NCI-H524 treated with DMSO at 0.1 percent for 48 hours (cell line): Measurements from ENCODE around the gene A1BG.
"Not testable (repeated sequence)": the region's sequence is repeated elsewhere in the genome, so short reads cannot be mapped to it uniquely, and the experiment has no call there.

Experiments used
- DNase-seq: peaks from one replicate; lab custom pipeline; 2025; lab: John Stamatoyannopoulos, UW

Gene A1BG

DNA sequence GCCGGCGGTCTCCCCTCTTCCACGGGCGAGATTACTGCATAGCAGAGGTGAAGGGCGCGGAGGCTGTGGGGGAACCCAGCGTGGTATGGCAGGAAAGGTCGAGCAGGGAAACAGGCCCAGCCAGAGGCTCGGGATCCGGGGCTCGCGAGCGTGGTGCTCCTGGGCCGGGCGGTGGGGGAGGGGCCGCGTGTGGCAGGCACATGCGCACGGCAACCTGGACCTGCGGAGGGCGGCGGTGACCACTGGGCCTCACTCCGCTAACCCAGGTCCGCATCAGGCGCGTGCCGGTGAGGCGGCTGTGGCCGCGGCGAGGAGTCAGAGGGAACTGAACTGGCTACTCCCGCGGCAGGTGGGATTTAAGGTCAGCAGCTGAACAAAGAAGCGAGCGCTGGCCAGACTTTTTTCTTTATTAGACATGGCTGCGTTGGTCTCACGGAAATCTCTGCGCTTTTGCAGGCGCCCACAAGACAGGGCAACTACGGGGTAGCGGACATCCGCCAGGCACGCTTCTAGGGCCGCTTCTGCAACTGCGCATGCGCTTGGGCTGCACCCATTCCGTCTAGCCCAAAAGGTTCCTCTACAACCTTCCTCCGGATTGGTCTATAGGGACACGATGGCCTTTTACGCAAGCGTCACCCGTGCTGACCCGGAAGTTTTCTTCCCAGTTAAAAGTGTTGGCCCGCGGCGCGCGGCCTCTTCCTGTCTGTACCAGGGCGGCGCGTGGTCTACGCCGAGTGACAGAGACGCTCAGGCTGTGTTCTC, 33.5 kb upstream of the A1BG start, which contains the start of gene RPS5:
RPS5 (plus strand) TSS at position 694 of the 762 bp plus-strand sequence. CDS start 869 bp downstream, outside the sequence.
- peak; percentile 94 for DNase-seq

DNA sequence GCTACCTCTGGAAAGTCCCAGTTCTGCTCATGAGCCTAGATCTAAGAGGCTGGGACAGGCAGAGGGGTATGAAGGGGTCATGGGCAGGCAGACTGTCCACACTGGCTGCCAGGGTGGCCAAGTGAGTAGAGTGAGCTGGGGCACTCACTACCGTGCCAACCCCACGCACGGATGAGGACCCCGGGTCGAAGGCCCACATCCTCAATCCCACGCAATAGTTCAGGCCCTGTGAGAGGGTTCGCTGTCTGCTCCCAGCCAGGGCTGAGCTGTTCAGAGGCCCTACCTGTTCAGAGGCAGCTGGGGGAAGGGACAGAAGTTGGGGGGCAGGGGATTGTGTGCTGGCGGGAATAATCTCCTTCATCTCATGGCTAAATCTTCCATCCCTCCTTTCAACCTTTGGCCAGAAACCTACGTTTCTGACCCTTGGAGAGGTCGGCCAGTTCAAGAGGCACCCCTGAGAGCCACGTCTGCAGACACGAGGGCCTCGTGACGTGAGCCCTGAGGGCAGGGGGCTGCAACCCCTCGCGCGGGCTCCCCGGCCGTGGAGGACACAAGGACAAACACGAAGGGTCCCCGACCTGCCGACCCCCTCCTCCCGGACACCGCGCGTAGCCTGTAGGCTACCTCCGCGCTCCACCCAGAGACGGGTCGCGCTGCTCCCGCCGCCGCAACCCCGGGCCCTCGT, 32.7 kb upstream of the A1BG start:
- DNase-seq, result no peak

DNA sequence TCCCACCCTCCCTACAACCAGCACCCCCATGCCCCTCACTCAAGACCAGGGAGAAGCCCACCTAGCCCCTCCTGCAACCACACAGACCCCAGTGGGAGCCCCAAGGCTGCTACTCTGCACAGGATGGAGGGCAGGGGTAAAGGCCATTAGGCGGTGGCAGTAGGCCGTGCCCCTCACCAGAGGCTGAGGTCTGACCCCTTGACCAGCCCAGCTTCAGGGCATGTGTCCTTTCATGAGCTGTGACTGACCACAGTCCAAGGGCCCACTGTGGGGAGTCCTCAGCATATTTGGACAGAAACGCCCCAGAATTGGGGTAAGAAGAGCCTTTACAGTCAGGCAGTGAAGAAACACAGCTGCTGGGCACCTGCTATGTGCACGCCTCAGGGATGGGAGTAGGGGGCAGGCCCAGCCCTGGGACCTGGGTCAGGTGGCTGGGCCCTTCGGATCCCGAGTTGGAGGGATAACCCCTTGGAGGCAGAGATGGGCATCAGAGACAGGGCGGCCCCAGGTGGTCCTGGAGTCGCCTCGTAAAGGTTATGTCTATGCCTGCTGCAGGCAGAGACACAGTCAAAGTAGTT, 32.1 kb upstream of the A1BG start:
- no peak for DNase-seq

DNA sequence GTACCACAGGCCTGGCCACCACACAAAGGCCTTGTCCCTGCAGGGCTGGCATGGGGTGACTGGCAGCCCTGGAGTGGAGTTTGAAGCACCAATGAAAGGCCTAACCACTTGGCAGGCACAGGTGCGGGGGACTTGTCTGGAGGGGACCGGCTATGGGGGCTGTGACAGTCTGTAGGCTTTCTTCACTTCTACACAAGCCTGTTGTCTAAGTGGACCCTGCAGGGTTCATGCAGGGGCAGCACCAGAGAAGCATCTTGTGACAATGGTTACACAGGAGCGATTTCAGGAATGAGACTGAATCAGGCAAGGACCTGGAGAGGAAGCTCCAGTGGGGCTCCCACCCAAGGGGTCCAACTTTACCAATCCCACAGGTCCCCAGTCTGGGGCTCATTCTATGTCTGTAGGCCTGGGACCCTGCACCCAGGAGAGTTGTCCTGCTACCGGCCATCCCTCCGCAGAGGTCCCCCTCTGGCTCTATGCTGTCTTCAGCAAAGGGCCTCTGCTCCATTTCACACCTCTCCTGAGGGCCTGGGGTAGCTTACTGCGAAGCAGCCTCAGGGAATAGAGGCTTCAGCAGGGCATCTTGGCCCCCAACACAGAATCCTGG, 29.8 kb upstream of the A1BG start:
- DNase-seq, result no peak

DNA sequence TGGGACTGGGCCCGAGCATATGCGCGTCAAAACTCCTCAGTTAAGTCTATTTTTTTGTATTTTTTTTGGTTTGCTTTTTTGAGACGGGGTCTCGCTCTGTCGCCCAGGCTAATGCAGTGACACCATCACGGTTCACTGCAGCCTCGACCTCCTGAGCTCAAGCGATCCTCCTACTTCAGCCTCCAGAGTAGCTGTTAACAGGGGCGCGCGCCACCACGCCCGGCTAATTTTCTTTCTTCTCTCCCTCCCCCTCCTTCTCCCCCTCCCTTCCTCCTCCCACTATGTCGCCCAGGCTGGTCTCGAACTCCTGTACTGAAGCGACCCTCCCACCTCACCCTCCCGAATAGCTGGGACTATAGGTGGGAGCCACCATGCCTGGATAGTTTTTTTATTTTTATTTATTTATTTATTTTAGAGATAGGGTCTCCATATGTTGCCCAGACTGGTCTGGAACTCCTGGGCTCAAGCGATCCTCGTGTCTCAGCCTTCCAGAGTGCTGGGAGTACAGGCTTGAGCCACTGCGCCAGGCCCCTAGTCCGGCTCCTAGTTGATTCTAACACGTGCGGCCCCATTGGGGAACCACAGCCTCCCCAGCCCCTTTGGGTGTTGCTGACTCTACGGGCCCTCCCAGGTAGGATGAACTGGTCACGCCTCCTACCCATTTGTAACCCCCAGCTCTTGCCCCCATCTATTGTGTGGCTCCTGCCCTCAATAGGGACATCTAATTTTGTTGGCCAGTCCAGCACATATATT, 28.3 kb upstream of the A1BG start:
- DNase-seq, result no peak

DNA sequence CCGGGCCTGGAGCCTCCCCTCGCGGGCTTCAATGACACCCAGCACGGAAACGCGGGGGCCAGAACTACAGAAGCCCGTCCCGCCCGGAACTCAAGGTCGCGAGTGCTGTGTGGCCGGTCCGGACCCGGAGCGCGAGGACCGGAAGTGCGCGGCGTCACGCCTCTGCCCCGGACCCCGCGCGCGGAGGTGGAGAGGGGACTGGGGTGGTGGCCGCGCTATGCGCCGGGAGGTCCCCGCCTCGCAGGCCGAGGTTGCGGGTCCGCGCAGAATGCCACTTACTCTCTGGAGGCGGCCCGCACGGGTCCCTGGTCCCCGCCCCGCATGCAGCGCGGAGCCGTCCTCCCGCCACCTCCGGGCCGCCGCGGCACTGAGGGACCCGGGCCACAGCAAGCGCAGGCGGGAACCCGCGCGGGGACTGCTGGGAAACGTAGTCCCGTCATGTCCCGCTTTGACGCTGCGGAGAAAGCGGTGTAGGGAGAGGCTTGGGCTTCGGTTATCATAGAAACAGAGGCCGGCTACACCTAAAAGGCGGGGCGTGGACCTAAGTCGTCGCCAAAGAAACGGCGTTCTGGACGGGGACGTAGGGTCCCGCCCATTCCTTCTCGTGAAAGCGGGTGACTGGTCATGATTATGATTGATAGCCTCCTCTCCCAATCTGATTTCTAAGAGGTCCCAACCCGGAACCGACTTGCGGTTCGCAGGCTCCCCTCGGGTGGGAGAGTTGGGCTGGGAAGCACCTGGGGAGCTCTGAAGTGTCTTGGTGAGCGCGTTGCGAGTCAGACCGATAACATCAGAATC, 27.6 kb upstream of the A1BG start, which contains the start of gene ZNF837:
ZNF837 (minus strand) TSS at position 369 of the 798 bp plus-strand sequence. CDS start 11,698 bp downstream, outside the sequence.
- DNase-seq, result peak; percentile 99

DNA sequence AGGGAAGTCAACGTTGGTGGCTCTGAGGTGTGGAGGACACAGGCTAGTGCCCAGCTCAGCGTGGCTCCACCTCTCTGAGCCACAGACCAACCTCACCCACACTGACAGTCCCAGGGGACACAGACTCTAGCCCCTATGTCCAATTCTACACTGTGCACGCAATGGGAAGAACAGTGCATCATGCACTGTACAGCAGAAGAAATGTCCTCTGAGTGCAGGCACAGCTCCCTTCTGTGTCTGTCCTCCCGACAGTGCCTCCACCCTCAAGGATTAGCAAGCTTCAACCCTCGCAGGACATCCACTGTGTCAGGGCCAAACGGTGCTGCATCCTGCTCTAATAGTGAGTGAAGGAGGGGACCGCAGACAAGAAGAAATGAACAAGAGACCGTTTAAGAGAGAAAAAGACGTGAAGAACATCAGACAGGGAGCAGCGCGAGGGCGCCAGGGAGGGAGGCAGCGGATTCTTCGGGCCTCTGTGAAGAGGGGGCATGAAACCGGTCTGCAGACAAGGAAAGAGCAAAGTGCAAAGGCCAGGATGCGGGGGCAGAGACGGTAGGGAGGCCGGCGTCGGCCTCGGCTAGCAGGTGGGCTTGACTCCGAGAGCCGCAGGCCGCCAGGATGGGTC, 26.9 kb upstream of the A1BG start:
- DNase-seq, result no peak

DNA sequence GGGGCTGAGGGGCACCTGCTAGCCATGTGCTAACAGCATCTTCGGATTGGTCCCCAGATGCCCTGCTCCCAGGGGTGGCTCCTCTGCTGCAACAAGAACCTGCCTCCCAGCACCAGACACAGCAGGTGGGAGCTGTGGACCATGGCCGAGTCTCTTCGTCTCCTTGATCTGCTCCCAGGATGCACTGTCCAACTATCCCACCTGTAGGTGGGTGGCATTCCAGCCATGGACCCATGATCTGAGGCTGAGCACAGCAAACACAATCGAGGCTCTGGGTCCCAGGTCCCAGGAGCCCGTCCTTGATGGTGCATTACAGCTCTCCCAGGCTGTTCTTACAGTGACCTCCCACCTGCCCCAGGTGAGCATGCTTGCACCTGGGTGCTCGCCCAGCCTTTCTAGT, 26.0 kb upstream of the A1BG start:
- DNase-seq, result no peak

DNA sequence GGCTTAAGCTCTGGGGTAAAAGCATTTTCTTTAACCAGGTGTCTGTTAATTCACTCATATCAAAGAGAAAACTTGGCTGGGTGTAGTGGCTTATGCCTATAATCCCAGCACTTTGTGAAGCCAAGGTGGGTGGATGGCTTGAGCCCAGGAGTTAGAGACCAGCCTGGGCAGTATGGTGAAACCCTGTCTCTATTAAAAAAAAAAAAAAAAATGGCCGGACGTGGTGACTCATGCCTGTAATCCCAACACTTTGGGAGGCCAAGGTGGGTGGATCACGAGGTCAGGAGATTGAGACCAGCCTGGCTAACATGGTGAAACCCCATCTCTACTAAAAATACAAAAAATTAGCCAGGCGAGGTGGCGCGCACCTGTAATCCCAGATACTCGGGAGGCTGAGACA, 23.4 kb upstream of the A1BG start:
- not testable (repeated sequence) for DNase-seq

DNA sequence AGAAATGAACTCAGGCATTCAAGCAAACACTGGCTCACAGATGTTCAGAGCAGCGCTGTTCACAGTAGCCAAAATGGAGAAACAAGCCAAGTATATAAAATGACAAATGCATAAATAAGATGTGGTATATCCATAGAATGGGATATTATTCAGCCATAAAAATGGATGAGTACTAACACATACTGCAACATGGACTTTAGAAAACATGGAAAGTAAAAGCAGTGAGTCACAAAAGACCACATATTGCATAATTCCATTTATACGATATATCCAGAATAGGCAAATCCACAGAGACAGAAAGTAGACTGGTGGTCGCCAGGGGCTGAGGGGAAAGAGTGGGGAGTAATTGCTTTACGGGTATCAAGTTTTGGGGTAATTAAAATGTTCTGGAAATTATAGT, 20.9 kb upstream of the A1BG start:
- DNase-seq, result no peak

DNA sequence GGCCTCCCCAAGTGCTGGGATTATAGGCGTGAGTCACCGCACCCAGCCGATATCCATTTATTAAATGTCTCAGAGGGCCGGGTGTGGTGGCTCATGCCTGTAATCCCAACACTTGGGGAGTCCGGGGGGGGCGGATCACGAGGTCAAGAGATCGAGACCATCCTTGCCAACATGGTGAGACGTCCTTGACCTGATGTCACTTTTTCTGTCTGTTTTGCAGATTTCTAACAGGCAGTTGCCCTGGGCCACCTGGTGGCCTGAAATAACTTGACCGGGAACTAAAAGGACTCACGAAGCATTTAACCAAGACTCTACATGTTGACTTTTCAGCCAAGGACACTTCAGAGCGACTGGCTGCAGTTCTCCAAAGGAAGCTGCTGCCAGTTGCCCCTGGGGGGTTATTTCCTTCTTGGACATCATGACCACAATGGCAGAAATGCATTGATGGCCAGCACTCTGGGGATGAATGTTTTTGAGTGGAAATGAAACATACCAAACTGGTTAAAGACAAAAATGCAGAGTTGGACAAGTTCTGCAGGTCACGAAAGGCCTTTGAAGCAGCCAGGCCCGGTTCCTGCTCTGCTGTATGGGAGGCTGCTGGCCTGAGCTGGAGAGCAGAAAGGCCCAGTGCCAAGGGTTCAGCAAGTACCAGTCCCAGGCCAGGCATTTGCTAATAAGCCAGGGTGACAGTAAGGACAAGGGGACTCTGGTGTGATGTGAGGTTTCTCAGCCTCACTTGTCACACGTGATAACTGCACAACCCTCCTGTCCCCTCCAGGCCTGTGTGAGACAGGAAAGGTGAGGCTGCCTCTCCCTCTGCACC, 19.2 kb upstream of the A1BG start:
- no peak for DNase-seq

DNA sequence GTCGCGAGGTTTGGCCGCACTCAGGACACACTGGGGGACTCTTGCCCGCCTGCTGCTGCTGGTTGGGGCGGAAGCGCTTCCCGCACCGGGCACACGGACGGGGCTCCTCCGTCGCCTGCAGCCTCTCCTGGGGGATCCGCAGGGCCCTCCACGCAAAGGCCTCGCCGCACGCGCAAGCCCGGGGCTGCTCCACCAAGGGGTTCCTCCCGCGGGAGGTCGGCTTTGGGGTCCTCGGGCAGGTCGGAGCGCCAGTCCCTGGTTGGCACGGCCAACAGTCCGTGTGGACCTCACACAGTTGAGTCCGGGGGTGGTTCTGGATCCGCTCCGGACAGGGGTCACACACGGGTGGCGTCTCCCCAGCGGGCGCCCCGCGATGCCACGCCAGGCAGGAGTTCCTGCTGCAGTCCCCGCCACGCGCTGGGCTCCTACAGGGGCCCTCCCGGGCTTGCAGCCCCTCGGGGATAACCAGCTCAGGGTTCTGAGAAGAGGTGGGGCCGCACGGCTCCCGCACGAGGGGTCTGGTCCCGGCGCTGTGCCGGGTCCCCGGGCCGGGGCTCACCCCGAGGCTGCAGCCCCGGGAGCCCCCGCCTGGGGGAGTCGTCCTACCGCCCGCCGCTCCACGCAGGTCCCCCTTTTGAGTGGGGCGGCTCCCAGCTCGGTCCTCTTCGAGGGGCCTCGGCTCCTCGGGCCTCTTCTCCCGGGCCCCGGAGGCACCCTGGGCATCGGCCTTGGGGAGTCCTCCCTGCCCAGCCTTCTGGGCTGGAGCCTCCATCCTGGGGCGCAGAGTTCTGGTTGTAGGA, 15.5 kb upstream of the A1BG start:
- no peak for DNase-seq

DNA sequence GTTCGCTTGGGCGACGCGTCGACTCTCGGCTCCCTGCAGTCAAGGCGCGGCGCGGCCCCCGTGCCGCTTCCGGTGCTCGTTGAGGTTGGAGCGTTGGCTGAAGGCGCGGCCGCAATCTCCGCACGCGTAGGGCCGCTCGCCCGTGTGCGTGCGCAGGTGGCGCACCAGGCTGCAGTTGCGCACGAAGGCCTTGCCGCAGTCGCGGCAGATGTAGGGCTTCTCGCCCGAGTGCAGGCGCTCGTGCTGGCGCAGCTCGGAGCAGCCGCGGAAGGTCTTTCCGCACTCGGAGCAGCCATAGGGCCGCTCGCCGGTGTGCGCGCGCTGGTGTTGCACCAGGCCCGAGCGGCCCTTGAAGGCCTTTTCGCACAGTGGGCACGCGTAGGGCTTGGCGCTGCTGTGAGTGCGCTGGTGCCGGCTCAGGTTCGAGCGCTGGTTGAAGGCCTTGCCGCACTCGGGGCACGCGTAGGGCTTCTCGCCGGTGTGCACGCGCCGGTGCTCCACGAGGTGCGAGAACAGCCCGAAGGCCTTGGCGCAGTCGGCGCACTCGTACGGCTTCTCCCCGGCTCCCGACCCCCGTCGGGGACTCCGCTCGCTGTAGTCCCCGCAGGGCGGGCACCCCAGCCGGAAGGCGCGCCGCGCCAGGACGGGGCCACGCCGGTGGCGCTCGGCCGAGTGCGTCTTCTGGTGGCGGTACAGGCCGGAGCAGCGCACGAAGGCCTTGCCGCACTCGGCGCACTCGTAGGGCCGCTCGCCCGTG, 14.6 kb upstream of the A1BG start:
- DNase-seq, result no peak

DNA sequence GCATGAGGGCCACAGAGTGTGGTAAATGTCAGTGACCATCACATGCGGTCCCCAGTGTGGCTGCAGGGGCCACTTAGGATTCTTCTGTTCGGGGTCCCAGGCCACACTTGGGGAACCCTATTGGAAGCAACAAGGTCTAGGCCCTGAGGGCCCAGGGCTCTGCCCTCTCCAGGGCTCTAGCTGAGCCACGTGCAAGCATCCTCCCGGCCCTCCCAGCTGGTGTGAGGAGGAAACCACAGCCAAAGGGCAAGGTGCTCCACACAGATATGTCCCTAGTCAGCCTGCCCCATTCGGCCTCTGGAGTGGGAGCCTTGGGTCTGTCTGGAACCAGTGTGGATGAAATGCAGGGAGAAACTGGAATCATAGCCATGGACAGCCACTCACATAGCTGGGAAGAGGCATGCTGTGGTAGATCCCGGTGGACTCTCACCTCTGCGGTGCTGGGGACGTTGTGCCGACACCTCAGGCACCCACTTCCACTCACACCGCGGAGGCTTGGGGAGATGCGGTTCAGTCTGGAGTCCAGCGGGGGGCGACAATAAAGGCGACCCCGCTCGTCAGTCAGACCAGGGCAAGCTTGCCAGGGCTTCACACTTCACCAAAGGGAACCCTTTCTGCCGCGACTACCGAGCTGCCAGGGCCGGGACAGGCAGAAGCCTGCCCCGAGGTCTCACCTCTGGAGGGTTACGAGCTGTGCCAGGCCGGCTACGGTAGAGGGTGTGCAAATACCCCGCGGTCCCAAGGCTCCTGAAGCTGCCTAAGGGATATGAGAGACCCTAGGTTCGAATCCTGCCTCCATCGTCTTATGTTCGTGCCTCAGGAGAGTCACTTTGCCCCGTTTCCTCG, 13.5 kb upstream of the A1BG start:
- no peak for DNase-seq

DNA sequence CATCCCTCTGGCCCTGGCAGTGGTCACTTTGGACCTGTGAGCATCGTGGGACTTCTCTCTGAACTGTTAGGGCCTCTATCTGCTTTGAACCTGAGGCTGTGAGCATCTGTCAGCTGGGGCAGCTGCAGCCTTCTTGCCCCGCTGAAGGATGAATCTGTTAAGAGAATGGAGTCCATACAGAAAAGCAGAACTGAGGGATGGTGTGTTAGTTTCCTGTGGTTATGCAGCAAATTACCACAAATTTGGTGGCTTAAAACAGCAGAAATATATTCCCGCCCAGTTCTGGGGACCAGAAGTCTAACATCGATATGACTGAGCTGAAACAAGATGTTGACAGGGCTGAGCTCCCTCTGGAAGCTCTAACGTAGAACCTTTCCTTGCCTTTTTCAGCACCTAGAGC, 10.9 kb upstream of the A1BG start:
- DNase-seq, result no peak

DNA sequence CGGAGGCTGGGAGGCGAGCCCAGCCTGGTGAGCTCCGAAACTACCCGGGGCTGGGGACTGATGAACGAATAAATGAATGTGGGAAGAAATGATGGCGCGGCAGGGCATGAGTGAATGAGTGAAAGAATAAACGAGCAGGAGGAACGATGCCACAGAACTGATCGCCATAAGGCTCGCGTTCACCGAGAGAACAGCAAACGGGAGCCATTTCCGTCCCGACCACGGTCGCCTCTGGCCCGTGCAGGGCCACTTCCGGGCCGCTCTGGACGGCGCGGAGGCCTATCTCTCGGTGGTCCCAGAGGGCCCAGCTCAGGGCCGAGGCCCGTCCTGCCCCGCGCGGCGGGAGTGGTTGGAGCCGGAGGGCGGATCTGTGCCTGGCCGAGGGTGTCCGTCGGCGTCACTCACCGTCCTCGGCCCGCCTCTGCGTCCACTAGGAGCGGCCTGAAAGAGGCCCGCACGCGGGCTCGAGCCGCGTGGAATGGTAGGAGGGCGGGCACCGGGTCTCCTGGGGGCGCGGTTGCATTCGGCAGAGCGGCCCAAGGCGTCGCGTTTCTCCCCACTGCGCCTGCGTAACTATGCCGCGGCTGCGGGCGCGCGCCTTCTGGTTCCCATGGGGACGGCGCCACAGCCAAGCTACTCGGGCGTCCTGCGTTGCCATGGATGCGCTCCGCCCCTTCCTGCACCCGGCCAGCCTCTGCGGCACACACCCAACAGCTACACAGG, 9.1 kb upstream of the A1BG start, which contains the start of gene ZNF497:
ZNF497 (minus strand) TSS at position 480 of the 723 bp plus-strand sequence. CDS start 5,116 bp downstream, outside the sequence.
- peak; percentile 59 for DNase-seq
